Measurements from ENCODE around the gene MAGI1.

The MAGI1 gene

GRCh38 chr3:65655061-65655460, 383.7 kb downstream of the MAGI1 start:
- no peak for DNase-seq

- DNase-seq: no peak
Measured at GRCh38 chr3:65653731-65654130, 385.0 kb downstream of the MAGI1 start.

GRCh38 chr3:65650247-65650646, 388.5 kb downstream of the MAGI1 start:
- no peak for DNase-seq

GRCh38 chr3:65647369-65647768, 391.3 kb downstream of the MAGI1 start:
- DNase-seq: no peak

GRCh38 chr3:65642883-65643282, 395.8 kb downstream of the MAGI1 start:
- no peak for DNase-seq

- no peak for DNase-seq
Measured at GRCh38 chr3:65641777-65642176, 396.9 kb downstream of the MAGI1 start.

GRCh38 chr3:65641045-65641444, 397.7 kb downstream of the MAGI1 start:
- DNase-seq: no peak

GRCh38 chr3:65639444-65639843, 399.3 kb downstream of the MAGI1 start:
- no peak for DNase-seq

- no peak for DNase-seq
Measured at GRCh38 chr3:65638301-65638700, 400.4 kb downstream of the MAGI1 start.

- DNase-seq: no peak
Measured at GRCh38 chr3:65636326-65636725, 402.4 kb downstream of the MAGI1 start.

- no peak for DNase-seq
Measured at GRCh38 chr3:65635657-65636056, 403.1 kb downstream of the MAGI1 start.

GRCh38 chr3:65633018-65633638, 405.6 kb downstream of the MAGI1 start:
- no peak for DNase-seq

GRCh38 chr3:65632414-65632813, 406.3 kb downstream of the MAGI1 start:
- DNase-seq: no peak

- DNase-seq: no peak
Measured at GRCh38 chr3:65628978-65629377, 409.7 kb downstream of the MAGI1 start.

- no peak for DNase-seq
Measured at GRCh38 chr3:65627062-65627461, 411.7 kb downstream of the MAGI1 start.

GRCh38 chr3:65625305-65625704, 413.4 kb downstream of the MAGI1 start:
- DNase-seq: no peak

- DNase-seq: no peak
Measured at GRCh38 chr3:65623362-65623761, 415.4 kb downstream of the MAGI1 start.

GRCh38 chr3:65619888-65620287, 418.8 kb downstream of the MAGI1 start:
- no peak for DNase-seq

GRCh38 chr3:65619451-65619881, 419.3 kb downstream of the MAGI1 start:
- no peak for DNase-seq

GRCh38 chr3:65618599-65618998, 420.1 kb downstream of the MAGI1 start:
- no peak for DNase-seq

- no peak for DNase-seq
Measured at GRCh38 chr3:65617787-65618186, 420.9 kb downstream of the MAGI1 start.

- no peak for DNase-seq
Measured at GRCh38 chr3:65617209-65617608, 421.5 kb downstream of the MAGI1 start.

GRCh38 chr3:65616563-65616962, 422.2 kb downstream of the MAGI1 start:
- no peak for DNase-seq

- no peak for DNase-seq
Measured at GRCh38 chr3:65615329-65615728, 423.4 kb downstream of the MAGI1 start.

- DNase-seq: no peak
Measured at GRCh38 chr3:65614585-65614984, 424.1 kb downstream of the MAGI1 start.

Measured in activated gamma-delta T cell treated with Interleukin-2 at 50 U/mL for 16 hours (primary cell).